Measurements from ENCODE around the gene MED8.

Gene MED8

GRCh38 chr1:43435146-43436145, 45.8 kb upstream of the MED8 start:
- peak; percentile 45 for DNase-seq (ENCODE audit: low read depth)
- TF ChIP-seq CTCF (IDR thresholded peaks at IDR 0.05; ENCODE audit: low read length, missing control alignments): no peak
- no peak overlapping the region for H3K4me3 ChIP-seq (replicated peaks; ENCODE audit: low read depth, low read length)

- DNase-seq (ENCODE audit: low read depth): no peak
- H3K4me3 ChIP-seq (replicated peaks; ENCODE audit: low read depth, low read length): no peak overlapping the region
- TF ChIP-seq CTCF (IDR thresholded peaks at IDR 0.05; ENCODE audit: low read length, missing control alignments): no peak
Measured at GRCh38 chr1:43434256-43434655, 44.7 kb upstream of the MED8 start.

GRCh38 chr1:43432907-43433306, 43.3 kb upstream of the MED8 start:
- no peak overlapping the region for H3K4me3 ChIP-seq (replicated peaks; ENCODE audit: low read depth, low read length)
- TF ChIP-seq CTCF (IDR thresholded peaks at IDR 0.05; ENCODE audit: low read length, missing control alignments): no peak

GRCh38 chr1:43432171-43432860, 42.7 kb upstream of the MED8 start:
- no peak for TF ChIP-seq CTCF (IDR thresholded peaks at IDR 0.05; ENCODE audit: low read length, missing control alignments)
- H3K4me3 ChIP-seq (replicated peaks; ENCODE audit: low read depth, low read length): no peak overlapping the region
- DNase-seq (ENCODE audit: low read depth): no peak

More at GRCh38 chr1:43432907-43433306, 43.3 kb upstream of the MED8 start:
- no peak for DNase-seq (ENCODE audit: low read depth)

- DNase-seq (ENCODE audit: low read depth): no peak
- H3K4me3 ChIP-seq (replicated peaks; ENCODE audit: low read depth, low read length): no peak overlapping the region
- no peak for TF ChIP-seq CTCF (IDR thresholded peaks at IDR 0.05; ENCODE audit: low read length, missing control alignments)
Measured at GRCh38 chr1:43431676-43432075, 42.1 kb upstream of the MED8 start.

- no peak overlapping the region for H3K4me3 ChIP-seq (replicated peaks; ENCODE audit: low read depth, low read length)
- DNase-seq (ENCODE audit: low read depth): no peak
- no peak for TF ChIP-seq CTCF (IDR thresholded peaks at IDR 0.05; ENCODE audit: low read length, missing control alignments)
Measured at GRCh38 chr1:43430831-43431230, 41.2 kb upstream of the MED8 start.

All from fibroblast of pulmonary artery (primary cell).